ENCODE results near the gene CNPY4. TPM values are rescaled to one million over a fixed set of nuclear protein-coding genes. Genes with fewer than 3 reads are reported as not detected.

Gene CNPY4
- total RNA-seq, 1 donor from 2014 or later = 27.7 TPM

GRCh38 chr7:100107125-100107737 lies 12.2 kb upstream of the CNPY4 start:
- Mint-ChIP-seq H3K9me3 (no peaks in the 10 kb centered on the region), H3K27ac (ENCODE audit: unreplicated experiment) (no peak overlapping the region), H3K4me3 (no peak overlapping the region), H3K27me3 (ENCODE audit: low read depth) (peaks cover 3% of the 10 kb centered on the region), H3K36me3 (ENCODE audit: low read depth) (peaks cover 8% of the 10 kb centered on the region), H3K4me1 (peaks cover 16% of the 10 kb centered on the region)
- TF ChIP-seq CTCF (conservative IDR thresholded peaks at IDR 0.05) = no peak
- no peak for DNase-seq (ENCODE audit: low read depth, low spot score)

GRCh38 chr7:100107890-100108289 lies 11.5 kb upstream of the CNPY4 start:
- DNase-seq (ENCODE audit: low read depth, low spot score) = no peak
- no peak overlapping the region for H3K4me3 Mint-ChIP-seq
- peaks cover 12% of the 10 kb centered on the region for H3K4me1 Mint-ChIP-seq
- H3K27me3 Mint-ChIP-seq (ENCODE audit: low read depth) = peaks cover 3% of the 10 kb centered on the region
- H3K27ac Mint-ChIP-seq (ENCODE audit: unreplicated experiment) = no peak overlapping the region
- TF ChIP-seq CTCF (conservative IDR thresholded peaks at IDR 0.05) = no peak
- H3K9me3 Mint-ChIP-seq = no peaks in the 10 kb centered on the region
- peaks cover 8% of the 10 kb centered on the region for H3K36me3 Mint-ChIP-seq (ENCODE audit: low read depth)

DNA sequence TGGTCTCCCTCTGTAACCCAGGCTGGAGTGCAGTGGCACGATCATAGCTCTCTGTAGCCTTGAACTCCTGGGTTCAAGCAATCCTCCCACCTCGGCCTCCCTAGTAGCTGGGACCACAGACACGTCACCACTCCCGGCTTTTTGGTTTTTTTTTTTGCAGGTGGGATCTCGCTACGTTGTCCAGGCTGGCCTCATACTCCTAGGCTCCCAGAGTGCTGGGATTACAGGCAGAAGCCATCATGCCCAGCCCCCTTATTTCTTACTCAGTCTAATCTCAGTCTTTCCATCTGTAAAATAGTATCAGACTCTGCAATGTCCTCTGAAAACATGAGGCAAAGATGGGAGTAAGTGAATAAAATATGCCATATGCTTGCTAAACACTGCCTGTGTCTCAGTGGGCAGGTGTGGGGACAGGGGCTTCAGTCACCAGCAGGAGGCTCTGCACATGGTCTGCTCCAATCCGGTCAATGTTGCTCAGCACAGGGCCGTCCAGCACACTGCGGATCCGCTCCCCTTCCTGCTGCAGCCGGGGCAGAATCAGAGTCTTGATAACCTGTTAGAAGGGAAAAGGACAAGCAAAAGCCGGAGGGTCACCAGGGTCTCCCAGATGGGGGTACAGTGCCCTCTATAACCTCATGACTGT lies 9.8 kb upstream of the CNPY4 start:
- Mint-ChIP-seq H3K4me3 (peak overlapping the region; percentile 44), H3K4me1 (no peaks in the 10 kb centered on the region), H3K36me3 (ENCODE audit: low read depth) (peaks cover 6% of the 10 kb centered on the region), H3K27me3 (ENCODE audit: low read depth) (no peaks in the 10 kb centered on the region), H3K27ac (ENCODE audit: unreplicated experiment) (no peak overlapping the region), H3K9me3 (no peaks in the 10 kb centered on the region)
- peak; percentile 22 for TF ChIP-seq CTCF (conservative IDR thresholded peaks at IDR 0.05)
- DNase-seq (ENCODE audit: low read depth, low spot score) = no peak

DNA sequence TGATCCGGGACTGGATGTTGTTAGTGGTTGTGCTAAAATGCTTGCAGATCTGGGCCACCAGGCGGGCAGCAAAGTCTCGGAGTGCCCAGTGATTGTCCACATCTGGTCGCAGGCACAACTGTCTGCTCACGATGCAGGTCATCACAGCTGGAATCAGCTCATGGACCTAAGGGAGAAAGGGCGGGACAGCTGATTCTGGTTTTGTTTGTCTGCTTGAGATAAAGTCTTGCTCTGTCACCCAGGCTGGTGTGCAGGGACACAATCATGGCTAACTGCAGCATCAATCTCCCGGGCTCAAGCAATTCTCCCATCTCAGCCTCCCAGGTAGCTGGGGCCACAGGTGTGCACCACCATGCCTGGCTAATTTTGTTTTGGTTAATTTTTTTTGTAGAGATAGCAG lies 8.3 kb upstream of the CNPY4 start:
- TF ChIP-seq CTCF (conservative IDR thresholded peaks at IDR 0.05) = no peak
- Mint-ChIP-seq H3K4me1 (no peaks in the 10 kb centered on the region), H3K4me3 (peak overlapping the region; percentile 35), H3K36me3 (ENCODE audit: low read depth) (peaks cover 9% of the 10 kb centered on the region), H3K27ac (ENCODE audit: unreplicated experiment) (no peak overlapping the region), H3K27me3 (ENCODE audit: low read depth) (no peaks in the 10 kb centered on the region), H3K9me3 (no peaks in the 10 kb centered on the region)
- DNase-seq (ENCODE audit: low read depth, low spot score) = no peak

DNA sequence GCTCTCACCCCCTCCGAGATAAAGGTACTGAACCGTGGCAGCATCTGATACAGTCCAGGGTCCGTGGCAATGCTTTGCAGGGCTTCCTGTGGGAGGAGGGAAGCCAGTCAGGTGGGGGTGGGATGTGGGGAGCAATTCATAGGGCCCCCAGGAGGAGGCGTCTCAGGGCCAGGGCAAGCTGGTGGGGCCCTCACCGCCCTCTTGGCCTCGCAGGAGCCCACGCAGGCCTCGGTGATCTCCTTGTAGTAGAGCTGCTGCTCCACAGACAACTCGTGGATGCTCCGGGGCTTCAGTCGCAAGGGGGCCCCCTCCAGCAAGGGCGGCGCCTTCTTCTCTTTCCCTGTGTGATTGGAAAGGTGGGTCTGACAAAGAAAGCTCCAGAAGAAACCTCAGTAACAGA lies 7.5 kb upstream of the CNPY4 start:
- TF ChIP-seq CTCF (conservative IDR thresholded peaks at IDR 0.05) = no peak
- Mint-ChIP-seq H3K4me3 (peak overlapping the region; percentile 44), H3K4me1 (no peaks in the 10 kb centered on the region), H3K9me3 (no peaks in the 10 kb centered on the region), H3K27ac (ENCODE audit: unreplicated experiment) (no peak overlapping the region), H3K27me3 (ENCODE audit: low read depth) (no peaks in the 10 kb centered on the region), H3K36me3 (ENCODE audit: low read depth) (peaks cover 8% of the 10 kb centered on the region)
- no peak for DNase-seq (ENCODE audit: low read depth, low spot score)
